Testis (tissue), 2 donors: Measurements from ENCODE around the gene CYP4V2.

Experiments used
- CTCF ChIP-seq, 3 experiments: fragments of 450-650 bp in 2 of 3; fragments of 200-600 bp in 1 of 3; sonication (generic) in 1 of 3; IDR thresholded peaks; one replicate each; pipeline ENCODE4 v1.5.1; 2016 to 2019; ENCODE audit warnings: antibody characterized with exemption in 3 of 3, mild to moderate bottlenecking in 2 of 3, moderate library complexity in 1 of 3
- POLR2A ChIP-seq: fragments of 450-650 bp; IDR thresholded peaks from one replicate; pipeline ENCODE4 v1.6.1; 2017; ENCODE audit warnings: antibody characterized with exemption, mild to moderate bottlenecking, moderate library complexity

- TF ChIP-seq CTCF (IDR thresholded peaks at IDR 0.05), result no peak
- TF ChIP-seq POLR2A, result no peak
Measured at GRCh38 chr4:186158021-186158813, 33.1 kb upstream of the CYP4V2 start.
